GM12891 (cell line): Measurements from ENCODE around the gene RBFOX2.

Experiments used
- DNase-seq: peaks from one replicate; pipeline ENCODE4 v3.0.0; 2011; ENCODE audit warnings: low spot score; ENCODE audit not compliant: insufficient read length
- FAIRE-seq: peaks from 2 replicates; lab custom pipeline; 2011; peaks lifted over from hg19 to GRCh38; lab: Jason Lieb, UNC
- PAX5 ChIP-seq: IDR thresholded peaks from 2 replicates; pipeline ENCODE4 v1.6.1; 2011; ENCODE audit warnings: low read length, moderate library complexity, mild to moderate bottlenecking; ENCODE audit not compliant: insufficient read depth, severe bottlenecking
- POLR2A ChIP-seq: IDR thresholded peaks from 2 replicates; pipeline ENCODE4 v1.6.1; 2011; ENCODE audit warnings: low read depth, low read length, control low read depth
- POLR2AphosphoS5 ChIP-seq: IDR thresholded peaks from 2 replicates; pipeline ENCODE4 v1.6.1; 2011; ENCODE audit warnings: low read depth, low read length, control low read depth
- POU2F2 ChIP-seq: IDR thresholded peaks from 2 replicates; pipeline ENCODE4 v1.6.1; 2011; ENCODE audit warnings: low read depth, mild to moderate bottlenecking, control low read depth, low read length, moderate library complexity
- SPI1 ChIP-seq: IDR thresholded peaks from 2 replicates; pipeline ENCODE4 v1.6.1; 2011; ENCODE audit warnings: low read depth, low read length, control low read depth
- TAF1 ChIP-seq: IDR thresholded peaks from 2 replicates; pipeline ENCODE4 v1.6.1; 2011; ENCODE audit warnings: low read depth, low read length, control low read depth

Gene RBFOX2

DNA sequence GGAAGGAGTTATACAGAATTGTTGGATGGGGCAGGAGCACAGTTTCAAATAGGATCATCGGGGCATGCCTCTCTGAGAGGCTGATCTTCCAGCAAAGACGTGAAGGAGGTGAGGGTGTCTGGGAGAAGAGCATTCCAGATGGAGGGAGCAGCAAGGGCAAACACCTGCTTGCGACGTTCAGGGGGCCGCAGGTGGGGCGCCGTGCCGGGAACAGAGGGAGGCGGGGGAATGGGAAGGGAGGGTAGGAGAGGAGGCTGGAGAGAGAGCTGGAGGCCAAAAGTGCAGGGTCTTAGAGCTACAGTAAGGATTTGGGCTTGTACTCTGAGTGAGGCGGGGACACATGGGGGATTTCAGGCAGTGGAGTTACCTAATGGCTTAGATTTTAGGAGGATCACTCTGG, 297.3 kb downstream of the RBFOX2 start:
- no peak for DNase-seq
- no peak for TF ChIP-seq POLR2AphosphoS5
- TF ChIP-seq SPI1, result no peak
- TF ChIP-seq PAX5, result no peak
- TF ChIP-seq POU2F2, result no peak
- no peak for FAIRE-seq

DNA sequence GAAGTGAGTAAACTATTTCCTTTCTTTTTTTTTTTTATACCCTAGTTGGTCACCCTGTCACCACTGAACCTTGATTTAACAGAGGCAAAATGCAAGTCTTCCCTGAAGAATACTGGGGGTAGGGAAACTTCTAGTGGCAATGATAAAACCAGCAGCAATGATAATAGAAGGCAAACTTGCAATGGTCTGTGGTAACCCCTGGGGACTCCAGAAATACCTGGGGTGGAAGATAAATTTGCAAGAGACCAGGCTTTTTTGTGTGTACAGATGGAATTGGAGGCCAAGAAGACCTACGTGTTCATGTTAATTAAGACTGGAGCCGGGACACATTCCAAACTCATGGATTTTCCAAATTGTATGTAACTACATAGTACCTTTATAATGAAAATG, 299.3 kb downstream of the RBFOX2 start:
- no peak for FAIRE-seq
- TF ChIP-seq POU2F2, result no peak
- no peak for TF ChIP-seq SPI1
- TF ChIP-seq POLR2A, result no peak
- no peak for TF ChIP-seq POLR2AphosphoS5
- no peak for TF ChIP-seq PAX5
- TF ChIP-seq TAF1, result no peak
- no peak for DNase-seq

DNA sequence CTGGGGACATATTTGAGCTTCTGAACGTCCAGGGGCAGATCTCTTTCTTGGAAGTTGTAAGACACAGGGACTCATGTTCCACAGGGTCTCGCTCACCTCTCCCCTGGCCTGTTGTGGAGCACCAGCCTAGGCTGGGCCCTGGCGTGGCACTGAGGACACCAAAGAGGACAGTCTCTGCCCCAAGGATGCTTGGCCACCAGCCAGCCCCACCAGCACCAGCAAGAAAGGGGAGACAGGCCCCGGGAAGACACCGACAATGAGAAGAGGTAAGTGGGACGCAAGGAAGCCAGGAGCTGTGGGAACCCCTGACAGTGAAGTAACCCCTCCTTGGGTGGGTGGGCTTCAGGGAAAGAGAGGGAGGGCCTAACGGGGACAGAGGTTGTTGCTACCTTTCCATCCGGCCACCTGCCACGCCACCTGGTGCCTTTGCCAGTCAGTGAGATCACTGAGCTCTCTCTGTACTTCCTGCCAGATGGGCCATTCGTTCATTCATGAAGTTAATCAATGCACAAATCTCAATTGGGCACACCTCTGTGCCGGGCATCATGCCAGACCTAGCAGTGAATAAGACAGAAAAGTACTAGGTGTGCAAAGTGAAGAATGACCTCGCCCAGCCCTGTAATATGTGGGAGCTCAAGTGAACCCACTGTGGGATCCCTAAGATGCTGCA, 299.9 kb downstream of the RBFOX2 start:
- DNase-seq (no peak), FAIRE-seq (no peak)
- no peak for TF ChIP-seq PAX5
- no peak for TF ChIP-seq SPI1

DNA sequence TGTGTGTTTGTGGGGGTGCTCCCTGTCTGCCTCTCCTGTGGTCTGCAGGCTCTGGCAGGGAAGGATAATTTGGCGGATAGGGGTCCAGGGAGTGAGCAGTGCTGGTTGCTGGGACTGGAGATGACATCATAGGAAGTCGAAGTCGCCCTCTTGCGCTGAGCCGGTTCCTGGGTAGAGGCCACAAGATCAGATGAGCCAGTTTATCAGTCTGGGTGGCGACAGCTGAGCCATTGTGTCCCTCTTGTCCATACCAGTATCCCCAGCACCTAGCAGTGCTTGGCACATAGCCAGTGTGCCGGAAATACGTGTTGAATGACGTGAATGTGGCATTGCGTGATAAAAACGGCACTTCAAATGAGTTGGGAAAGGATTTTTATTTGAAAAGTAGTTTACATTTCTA, 301.2 kb downstream of the RBFOX2 start:
- TF ChIP-seq POLR2AphosphoS5 (no peak), POU2F2 (no peak), SPI1 (no peak), TAF1 (no peak), PAX5 (no peak), POLR2A (no peak)
- no peak for DNase-seq
- FAIRE-seq, result no peak

DNA sequence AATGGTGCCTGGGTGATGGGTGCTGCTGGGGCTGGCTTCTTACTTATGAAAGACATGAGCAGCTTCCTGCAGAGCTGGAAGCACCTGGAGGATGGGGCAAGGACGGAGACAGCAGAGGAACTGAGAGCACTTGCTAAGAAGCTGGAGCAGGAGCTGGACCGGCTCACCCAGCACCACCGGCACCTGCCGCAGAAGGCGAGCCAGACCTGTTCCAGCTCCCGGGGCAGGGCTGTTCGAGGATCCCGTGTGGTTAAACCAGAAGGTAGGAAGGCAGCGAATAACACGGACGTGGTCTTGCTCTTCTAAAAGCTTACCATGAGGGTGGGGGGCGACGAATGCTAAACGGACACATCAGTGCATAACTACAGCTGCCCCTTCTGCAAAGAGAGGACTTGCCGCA, 301.7 kb downstream of the RBFOX2 start:
- FAIRE-seq, result no peak
- no peak for DNase-seq
- TF ChIP-seq POLR2AphosphoS5 (no peak), POU2F2 (no peak), SPI1 (no peak)

DNA sequence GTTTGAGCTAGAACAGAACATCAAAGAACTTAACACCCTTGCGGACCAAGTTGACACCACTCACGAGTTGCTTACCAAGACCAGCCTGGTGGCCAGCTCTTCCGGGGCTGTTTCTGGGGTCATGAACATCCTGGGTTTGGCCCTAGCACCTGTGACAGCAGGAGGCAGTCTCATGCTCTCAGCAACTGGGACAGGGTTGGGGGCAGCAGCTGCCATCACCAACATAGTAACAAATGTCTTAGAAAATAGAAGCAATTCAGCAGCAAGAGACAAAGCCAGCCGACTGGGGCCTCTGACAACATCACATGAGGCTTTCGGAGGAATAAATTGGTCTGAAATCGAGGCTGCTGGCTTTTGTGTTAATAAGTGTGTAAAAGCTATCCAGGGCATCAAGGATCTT, 302.2 kb downstream of the RBFOX2 start:
- TF ChIP-seq POU2F2, result no peak
- no peak for TF ChIP-seq POLR2AphosphoS5
- TF ChIP-seq PAX5, result no peak
- no peak for TF ChIP-seq POLR2A
- DNase-seq, result no peak
- FAIRE-seq, result no peak

DNA sequence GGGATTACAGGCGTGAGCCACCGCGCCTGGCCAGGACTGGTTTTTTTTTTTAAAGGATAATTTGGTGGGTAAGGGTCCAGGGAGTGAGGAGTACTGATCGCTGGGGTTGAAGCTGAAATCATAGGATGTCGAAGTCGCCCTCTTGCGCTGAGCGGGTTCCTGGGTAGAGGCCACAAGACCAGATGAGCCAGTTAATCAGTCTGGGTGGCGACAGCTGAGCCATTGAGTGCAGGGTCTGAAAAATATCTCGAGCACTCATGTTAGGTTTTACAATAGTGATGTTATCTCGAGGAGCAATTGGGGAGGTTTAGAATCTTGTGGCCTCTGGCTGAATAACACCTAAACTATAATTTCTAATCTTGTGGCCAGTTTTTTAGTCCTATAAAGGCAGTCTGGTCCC, 303.1 kb downstream of the RBFOX2 start:
- no peak for TF ChIP-seq TAF1
- TF ChIP-seq PAX5, result no peak
- no peak for TF ChIP-seq POU2F2
- no peak for TF ChIP-seq POLR2A
- no peak for TF ChIP-seq POLR2AphosphoS5
- TF ChIP-seq SPI1, result no peak
- FAIRE-seq, result no peak

DNA sequence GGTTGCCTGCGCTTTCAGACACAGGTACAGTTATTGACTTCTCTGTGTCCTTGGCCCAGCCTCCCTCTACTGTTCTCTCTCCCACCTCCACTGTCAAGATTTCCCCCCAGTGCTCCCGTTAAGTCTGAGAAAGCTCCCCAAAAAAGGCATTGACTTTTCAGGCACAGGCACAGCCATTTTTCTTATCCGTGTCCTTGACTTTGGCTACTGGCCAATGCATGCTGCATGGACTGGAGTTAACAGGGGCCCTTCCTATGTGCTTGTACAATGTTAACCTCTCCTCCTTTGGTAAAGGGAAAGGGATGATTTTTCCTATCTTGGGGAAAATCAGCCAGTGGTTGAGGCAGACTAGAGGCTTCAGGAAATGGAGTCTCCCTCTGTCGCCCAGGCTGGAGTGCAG, 306.7 kb downstream of the RBFOX2 start:
- FAIRE-seq, result no peak
- DNase-seq, result no peak
- TF ChIP-seq POLR2A, result no peak
- no peak for TF ChIP-seq PAX5
- TF ChIP-seq POU2F2, result no peak
- TF ChIP-seq POLR2AphosphoS5, result no peak
- TF ChIP-seq SPI1, result no peak
- no peak for TF ChIP-seq TAF1

More for the DNA sequence above, 303.1 kb downstream of the RBFOX2 start:
- DNase-seq, result no peak

DNA sequence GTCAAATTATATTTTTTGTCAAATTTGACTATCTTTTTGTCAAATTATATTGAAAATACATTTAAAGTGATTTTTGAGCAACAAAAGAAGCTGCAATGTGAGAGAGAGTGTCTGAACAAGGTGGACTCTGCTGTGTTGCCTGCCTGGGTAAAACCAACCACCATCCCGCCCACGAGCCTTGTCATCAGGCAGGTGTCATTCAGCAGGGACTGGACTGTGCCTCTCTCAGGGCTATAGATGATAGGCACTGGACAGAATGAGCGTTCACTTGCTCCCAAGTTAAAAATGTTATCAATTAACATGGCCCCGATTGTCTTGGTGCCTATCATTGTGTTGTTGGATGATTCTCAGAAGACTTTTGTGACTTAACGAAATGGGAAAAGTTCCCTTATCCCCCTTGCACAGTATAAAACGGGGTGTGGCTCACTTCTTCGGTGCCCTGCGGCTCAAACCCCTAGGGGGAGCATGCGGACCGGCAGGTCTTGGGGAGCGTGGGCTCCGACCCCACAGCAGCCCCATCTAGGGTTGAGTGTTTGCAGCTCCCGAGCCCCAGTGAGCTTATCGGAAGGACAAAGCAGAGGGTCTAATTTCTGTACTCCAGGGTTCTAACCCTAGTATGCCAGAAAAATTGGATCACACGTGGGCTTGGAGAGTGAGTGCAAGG, 309.3 kb downstream of the RBFOX2 start:
- DNase-seq (no peak), FAIRE-seq (no peak)
- TF ChIP-seq POLR2A (no peak), POLR2AphosphoS5 (no peak), PAX5 (no peak), TAF1 (no peak), POU2F2 (no peak), SPI1 (no peak)

DNA sequence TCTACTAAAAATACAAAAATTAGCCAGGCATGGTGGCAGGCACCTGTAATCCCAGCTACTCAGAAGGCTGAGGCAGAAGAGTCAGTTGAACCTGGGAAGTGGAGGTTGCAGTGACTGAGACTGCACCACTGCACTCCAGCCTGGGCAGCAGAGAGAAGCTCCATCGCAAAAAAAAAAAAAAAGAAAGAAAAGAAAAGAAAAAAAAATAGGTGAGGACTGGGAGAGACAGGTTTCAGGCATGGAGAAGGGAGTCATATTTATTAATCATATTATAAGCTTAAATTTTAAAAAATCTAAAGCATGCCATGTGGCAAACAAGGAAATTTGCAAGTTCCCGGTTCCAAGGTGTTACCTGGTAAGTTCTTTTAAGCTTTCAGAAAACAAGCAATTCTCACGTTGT, 311.1 kb downstream of the RBFOX2 start, which contains the start of gene APOL5:
Gene APOL5, plus strand, starts transcription at position 301 of the 400 bp plus-strand sequence. Its CDS starts 0 bp downstream, at position 301.
- TF ChIP-seq POU2F2 (no peak), PAX5 (no peak), TAF1 (no peak), SPI1 (no peak), POLR2AphosphoS5 (no peak), POLR2A (no peak)
- DNase-seq (no peak), FAIRE-seq (no peak)

DNA sequence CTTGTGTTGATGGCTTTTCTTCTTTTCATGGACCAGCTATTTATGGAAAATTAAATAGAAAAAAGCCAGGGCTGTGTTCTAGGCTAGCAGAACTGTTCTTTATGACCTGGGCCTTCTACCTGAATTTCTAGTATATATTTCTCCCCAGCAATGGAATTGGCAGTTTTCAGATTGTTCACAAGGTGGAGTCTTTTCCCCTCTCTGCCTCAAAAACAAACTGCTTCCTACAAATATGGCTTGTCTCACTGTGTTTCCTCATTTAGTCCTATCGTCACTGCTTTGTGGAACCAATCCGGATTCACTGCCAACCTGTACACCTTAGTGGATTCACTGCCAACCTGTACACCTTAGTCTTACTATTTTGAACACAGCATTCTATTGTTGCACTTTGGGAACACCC, 316.0 kb downstream of the RBFOX2 start:
- TF ChIP-seq POU2F2 (no peak), SPI1 (no peak), PAX5 (no peak), POLR2A (no peak), POLR2AphosphoS5 (no peak)
- no peak for FAIRE-seq
- no peak for DNase-seq
